Epithelial cell of esophagus (primary cell): ENCODE results near the gene ZNF853.
A peak's percentile ranks its signal among the peaks of the same experiment; 100 is the strongest.

Source experiments
- DNase-seq: peaks from one replicate; pipeline ENCODE4 v3.0.0; 2010; ENCODE audit warnings: low read depth
- H3K4me3 ChIP-seq: 2 replicates; pipeline ENCODE4 v1.5.1; 2011; ENCODE audit warnings: mild to moderate bottlenecking, low read length, control low read depth
- CTCF ChIP-seq: IDR thresholded peaks from 2 replicates; pipeline ENCODE4 v1.5.1; 2011; ENCODE audit warnings: low read depth, mild to moderate bottlenecking, low read length, control low read depth, inconsistent platforms; ENCODE audit not compliant: insufficient read depth; ENCODE audit errors: missing control alignments

ZNF853 gene

GRCh38 chr7:6619961-6620360 lies 4.6 kb downstream of the ZNF853 start:
- no peak overlapping the region for H3K4me3 ChIP-seq
- DNase-seq, result no peak
- no peak for TF ChIP-seq CTCF

- DNase-seq, result no peak
- no peak for TF ChIP-seq CTCF
- no peak overlapping the region for H3K4me3 ChIP-seq
Observed at GRCh38 chr7:6621195-6622133, 6.1 kb downstream of the ZNF853 start.

- DNase-seq, result no peak
- H3K4me3 ChIP-seq, result no peak overlapping the region
- TF ChIP-seq CTCF, result no peak
Observed at GRCh38 chr7:6622134-6622710, 6.8 kb downstream of the ZNF853 start.

- no peak for TF ChIP-seq CTCF
- no peak overlapping the region for H3K4me3 ChIP-seq
- DNase-seq, result no peak
Observed at GRCh38 chr7:6623589-6624245, 8.3 kb downstream of the ZNF853 start.

GRCh38 chr7:6624246-6624611 lies 8.8 kb downstream of the ZNF853 start:
- TF ChIP-seq CTCF, result no peak
- H3K4me3 ChIP-seq, result no peak overlapping the region
- no peak for DNase-seq

GRCh38 chr7:6628045-6628444 lies 12.6 kb downstream of the ZNF853 start:
- DNase-seq, result peak; percentile 87
- no peak overlapping the region for H3K4me3 ChIP-seq
- no peak for TF ChIP-seq CTCF
